Measurements from ENCODE around the gene GRID2.
A peak's percentile ranks its signal among the peaks of the same experiment; 100 is the strongest.
"Not testable (repeated sequence)": the region's sequence is repeated elsewhere in the genome, so short reads cannot be mapped to it uniquely, and the experiment has no call there.

Gene GRID2

DNA sequence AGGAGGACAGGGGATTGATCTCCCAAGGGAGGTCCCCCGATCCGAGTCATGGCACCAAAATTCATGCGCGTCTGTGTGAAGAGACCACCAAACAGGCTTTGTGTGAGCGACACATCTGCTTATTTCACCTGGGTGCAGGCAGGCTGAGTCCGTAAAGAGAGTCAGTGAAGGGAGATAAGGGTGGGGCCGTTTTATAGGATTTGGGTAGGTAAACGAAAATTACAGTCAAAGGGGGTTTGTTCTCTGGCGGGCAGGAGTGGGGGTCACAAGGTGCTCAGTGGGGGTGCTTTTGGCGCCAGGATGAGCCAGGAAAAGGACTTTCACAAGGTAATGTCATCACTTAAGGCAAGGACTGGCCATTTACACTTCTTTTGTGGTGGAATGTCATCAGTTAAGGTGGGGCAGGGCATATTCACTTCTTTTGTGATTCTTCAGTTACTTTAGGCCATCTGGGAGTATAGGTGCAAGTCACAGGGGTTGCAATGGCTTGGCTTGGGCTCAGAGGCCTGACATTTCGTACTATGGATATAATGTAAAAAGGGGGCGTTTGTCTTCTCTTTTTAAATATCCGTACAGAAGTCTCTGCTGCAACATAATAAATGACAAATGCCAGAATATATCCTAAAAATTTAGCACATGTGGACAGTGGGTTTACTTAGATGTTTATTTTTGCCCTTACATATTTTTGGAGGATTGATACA is 140.5 kb downstream of the GRID2 start:
- not testable (repeated sequence) for DNase-seq

DNA sequence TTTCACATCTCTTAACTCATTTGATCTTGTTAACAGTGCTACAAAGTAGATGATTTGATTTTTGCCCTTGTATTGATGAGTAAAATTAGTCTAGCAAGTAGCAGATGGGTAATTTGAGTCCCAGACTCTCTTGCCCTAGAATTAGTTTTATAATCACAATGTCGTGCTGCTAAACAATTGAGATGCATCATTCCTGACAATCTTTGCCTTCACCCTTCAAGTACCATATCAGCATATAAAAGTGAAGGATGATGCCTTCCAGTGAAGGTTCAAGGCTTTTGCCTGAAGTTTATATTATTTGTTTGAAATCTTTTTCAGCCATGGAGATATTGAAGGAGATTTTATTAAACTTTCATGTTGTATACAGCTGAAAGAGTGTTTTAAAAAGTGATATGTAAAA is 141.4 kb downstream of the GRID2 start:
- DNase-seq, result no peak

DNA sequence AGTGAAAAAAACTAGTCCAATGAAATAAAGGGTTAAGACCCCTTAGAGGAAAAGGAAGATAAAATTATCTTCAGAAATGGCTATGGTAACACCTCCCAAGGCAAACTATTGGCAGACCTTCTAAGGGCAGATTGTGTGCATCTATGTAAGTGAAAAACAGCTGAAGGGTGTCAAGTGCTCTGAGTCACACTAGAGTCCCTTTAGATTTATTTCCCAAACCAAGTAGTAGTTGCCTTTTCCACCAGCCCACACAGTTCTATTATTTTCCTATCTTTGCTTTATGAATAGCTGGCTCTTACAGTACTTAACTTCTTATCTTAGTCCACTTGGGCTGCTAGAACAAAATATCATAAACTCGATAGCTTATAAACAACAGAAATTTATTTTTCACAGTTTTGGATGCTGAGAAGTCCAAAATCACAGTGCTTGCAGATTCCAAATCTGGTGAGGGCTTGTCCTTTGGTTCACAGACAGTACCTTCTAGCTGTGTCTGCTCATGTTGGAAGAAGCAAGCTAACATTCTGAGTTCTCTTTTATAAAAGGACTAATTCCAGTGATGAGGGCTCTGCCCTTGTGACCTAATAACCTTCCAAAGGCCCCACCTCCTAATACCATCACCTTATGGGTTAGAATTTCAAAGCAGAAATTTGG is 143.6 kb downstream of the GRID2 start:
- no peak for DNase-seq

DNA sequence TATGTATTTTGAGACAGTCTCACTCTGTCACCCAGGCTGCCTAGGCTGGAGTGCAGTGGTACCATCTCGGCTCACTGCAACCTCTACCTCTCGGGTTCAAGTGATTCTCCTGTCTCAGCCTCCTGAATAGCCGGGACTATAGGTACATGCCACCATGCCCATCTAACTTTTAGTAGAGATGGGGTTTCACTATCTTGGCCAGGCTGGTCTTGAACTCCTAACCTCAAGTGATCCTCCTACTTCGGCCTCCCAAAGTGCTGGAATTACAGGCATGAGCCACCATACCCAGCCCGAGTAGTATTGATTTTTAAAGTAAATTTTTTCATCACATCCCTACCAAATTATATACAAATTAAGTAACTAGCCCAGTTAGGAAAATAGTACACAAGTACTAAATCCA is 144.4 kb downstream of the GRID2 start:
- DNase-seq, result not testable (repeated sequence)

DNA sequence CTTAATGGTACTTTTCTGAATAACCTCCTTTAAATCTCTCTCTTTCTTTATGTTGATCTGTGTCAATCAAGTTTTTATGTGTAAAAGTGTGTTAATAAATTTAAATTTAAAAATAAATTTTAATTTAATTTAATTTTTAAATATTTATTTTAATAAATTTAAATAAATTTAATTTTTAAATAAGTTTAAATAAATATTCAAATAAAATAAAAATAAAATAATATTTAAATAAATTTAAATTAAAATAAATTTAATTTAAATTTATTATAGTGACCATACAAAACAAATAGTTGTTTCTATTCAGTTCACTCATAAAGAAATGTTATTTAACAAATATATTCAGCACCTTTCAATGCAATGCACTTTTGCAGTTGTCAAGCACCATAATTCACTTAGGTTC is 146.9 kb downstream of the GRID2 start:
- DNase-seq, result no peak

DNA sequence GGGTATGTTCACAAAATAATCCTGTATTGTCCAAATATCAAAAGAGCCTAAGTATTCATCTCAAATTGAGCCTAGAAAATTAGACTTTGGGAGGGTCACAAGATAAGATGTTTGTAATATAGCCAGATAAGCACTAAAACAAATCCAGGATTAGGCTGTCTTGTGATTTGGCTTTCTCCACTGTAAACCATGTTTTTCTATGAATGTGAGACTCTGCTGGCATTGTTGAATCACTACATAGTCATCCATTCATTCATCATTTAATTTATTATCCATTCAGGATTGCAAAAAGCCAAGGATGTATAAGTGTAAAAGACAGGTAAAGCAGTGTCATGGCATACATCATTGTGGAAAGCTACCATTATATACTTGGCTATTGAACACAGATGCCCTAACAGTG is 148.0 kb downstream of the GRID2 start:
- DNase-seq, result no peak

DNA sequence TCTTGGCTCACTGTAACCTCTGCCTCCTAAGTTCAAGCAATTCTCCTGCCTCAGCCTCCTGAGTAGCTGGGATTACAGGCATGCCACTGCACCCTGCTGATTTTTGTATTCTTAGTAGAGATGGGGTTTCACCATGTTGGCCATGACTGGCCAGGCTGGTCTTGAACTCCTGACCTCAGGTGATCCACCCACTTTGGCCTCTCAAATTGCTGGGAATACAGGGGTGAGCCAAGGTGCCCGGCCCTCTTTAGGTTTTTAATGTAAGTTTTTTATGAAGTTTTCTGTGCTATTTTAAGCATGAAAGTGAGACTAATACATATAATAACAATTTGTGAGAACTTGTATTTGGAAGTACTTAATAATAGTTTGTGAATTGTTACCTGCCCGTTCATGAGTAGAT is 148.6 kb downstream of the GRID2 start:
- not testable (repeated sequence) for DNase-seq

DNA sequence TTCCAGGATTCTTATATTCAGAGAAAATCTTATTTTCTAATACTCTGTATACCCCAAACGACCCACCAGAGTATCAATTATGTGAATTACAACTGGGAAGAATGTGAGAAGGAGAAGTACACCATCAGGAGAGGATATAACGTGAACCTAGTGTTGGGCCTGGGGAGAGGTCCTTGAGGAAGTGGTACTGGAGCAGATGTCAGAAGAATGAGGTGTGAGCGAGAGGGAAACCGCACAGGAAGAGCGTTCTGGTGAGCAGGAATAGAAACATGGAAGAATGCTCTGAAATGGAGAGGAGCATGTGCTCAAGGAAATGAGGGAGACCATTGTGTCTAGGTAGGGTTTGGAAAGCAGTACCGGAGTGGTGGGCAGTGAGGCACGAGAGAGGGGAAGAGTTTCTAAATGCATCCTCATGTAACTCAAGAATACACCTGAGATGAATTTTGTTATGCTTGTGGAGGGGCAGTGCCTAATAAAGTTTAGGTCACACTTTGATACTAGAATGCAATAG is 151.6 kb downstream of the GRID2 start:
- DNase-seq, result no peak

DNA sequence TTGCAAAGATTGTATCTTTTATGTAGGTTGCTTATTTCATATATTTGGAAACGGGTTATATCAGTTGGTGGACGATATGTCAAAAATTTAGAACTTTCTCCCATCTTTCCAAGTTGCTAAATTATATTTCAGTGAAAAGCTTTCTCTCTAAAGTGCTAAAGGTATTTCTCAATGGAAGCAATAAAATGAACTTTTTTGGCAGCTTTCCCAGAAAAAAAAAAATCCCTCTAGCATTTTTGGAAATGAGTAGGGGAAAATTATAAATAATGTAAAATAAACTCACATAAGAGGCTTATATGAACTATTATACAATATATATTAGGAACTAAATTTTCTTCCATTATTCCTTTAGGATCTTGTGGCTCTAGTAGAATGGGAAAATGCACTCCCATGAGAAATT is 152.2 kb downstream of the GRID2 start:
- DNase-seq, result peak; percentile 3

DNA sequence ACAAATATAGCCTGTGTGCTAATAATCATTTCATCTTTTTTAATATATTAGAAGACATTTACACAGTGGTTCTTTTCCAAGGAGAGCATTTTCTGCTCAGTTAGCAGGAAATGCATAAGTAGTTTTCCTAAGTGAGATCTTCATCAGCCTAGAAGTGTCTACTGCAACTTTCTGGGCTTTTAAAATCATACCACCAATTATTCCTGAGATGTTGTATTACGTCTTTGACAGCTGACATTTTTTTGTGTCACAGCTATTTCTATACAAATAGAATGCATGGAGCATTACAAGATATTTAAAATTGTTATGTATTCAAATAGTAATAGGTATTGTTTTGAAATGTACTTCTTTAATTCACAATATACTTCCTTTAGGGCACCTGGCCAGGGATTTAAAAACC is 158.0 kb downstream of the GRID2 start:
- no peak for DNase-seq

DNA sequence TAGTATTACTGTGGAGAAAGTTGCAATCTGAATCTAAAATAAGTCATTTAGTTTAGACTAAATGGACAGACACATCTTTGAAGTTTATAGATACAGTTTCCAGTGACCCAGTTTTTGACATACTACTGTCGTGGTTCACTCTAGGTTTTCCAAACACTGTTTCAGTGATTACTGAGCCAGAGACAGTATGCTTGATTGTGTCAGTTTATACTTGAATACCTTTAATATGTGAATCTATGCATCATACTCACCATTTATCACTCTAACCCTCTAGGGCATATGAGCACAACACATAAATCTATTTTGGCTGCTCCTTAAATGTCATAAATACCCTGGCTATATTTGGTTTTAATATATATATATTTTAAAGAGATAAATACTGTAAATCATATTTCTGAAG is 173.5 kb downstream of the GRID2 start:
- no peak for DNase-seq

DNA sequence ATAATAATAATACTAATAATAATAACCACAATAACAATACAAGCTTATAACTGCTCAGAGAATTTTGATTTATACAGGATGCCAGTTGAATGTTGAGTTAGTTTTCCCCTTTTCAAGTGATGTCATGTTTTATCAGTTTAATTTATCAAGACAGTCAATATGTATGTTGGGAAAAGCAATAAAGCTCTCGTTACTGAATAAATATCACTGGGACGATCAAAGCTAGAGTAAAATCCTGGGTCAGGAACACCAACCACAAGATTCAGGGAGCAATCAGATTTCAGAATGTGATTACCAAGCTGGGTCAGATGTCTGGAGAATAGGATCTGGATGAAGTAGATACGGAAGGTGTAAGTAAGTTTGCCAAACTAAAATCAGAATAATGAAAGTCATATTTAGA is 179.6 kb downstream of the GRID2 start:
- no peak for DNase-seq

DNA sequence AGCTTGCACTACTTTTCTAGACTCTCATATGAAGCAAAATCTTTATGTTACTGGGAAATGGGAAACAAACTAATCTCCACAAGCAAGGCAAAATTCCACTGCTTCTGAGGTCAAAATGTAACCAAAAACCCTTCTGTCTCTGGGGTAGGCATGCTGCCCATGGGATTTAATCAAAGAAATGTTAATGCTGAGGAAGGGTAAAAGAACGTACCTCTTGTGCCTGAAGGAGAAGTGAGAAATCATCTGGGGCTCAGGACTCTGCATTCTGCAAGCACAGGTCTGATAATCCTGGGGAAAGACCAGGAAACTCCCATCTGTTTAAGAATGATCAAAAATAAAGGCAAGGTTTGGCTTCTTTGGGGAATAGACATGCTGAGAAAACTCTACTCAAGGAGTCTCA is 184.7 kb downstream of the GRID2 start:
- DNase-seq, result no peak

DNA sequence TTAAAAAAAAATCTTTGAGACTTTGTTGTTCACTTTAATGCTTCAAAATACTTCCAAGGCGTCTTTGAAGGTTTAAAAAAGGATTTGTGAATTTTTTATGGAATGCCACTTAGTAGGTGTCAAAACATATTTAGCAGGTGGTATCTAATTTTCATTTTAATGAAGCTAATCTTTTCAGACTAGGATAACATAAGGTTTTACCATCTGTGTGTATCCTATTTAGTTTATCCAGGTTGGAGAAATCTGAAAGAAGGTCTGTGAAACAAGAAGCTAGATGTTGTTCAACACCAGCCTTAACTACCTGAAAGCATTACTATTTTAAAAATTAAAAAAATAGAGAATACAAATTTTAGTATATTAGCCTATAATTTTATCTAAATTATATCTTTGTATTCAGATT is 193.4 kb downstream of the GRID2 start:
- no peak for DNase-seq

DNA sequence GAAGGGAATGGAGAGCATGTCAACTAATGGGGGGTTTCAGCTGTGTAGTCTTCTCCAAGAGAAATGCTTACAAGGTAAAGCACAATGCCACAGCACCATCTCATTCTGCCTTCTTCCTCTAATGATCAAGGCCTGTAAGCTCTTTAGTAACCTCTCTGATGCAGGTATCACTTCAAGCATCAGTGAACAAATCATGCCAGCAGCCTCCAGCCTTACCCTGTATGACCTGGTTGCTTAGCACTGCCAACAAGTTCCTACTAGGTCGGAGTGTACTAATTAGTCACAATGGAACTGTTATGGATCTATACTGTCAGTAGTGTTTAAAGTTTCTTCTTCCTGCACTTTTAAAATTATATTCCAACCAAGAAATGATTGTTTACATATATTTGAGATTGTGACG is 197.7 kb downstream of the GRID2 start:
- no peak for DNase-seq

DNA sequence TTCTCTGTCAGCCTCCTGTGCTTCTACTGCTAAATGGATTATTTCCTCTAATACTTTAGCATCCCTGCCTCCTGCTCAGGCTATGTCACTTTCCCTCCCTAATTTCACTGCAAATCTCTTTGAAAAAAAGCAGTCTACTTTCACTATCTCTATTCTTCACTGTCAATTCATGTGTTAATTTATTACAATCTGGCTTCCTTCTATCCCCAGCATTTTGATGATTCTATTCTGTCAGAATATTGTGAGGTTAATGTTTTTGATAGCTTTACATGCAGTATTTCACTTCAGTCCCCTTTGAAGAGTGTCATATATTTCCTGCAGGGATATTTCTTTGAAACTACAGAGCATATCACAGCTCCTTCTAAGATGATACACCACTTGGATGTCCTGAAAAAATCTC is 203.2 kb downstream of the GRID2 start:
- no peak for DNase-seq

DNA sequence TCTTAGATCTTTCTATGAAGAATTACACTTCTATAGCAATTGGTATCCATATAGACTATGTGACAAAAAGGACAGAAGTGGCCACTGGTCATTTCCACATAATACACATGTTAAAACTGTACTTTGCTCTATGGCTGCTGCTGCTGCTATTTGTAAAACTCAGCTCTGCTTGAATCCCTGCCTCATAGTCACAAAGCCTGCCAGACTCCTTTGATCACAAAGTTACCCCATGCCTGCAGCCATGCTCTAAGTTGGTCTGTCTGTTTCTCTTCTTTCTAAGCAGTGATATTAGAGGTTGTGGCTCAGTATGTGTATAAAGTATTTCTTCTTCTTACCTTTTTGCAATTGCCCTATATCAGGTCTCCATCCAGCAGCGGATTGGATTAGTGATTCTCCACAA is 210.9 kb downstream of the GRID2 start:
- no peak for DNase-seq

DNA sequence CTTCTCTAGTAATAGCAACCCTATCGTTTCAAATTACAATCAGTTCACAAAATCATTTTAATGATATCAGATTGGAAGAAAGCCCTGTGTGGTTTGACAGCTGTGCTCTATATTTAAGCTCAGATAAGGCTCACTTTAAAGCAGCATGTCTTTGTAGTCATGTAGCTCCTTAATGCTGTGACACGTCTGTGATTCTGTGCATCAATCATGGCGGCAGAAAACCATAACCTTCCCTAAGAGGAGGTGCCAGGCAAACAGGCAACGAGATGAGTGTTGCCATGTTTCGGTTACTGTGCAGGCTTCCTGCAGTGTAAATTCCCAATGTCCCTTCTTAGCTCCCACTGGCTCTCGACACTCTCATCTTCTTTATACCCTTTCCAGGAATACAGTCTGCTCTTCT is 212.7 kb downstream of the GRID2 start:
- no peak for DNase-seq

DNA sequence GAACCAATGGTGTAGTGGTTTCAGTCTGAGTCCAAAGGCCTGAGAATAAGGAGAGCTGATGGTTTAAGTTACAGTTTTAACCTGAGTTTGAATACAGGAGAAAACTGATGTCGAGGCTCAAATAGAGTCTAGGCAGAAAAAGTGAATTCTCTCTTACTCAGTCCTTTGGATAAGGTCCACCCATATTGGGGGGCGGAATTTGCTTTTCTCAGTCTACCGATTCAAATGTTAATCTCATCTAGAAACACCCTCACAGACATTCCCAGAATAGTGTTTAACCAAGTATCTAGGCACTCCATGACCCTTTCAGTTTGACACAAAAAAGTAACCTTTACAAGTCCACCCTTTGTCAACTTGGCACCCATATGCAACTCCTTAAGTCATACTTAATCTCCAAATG is 216.0 kb downstream of the GRID2 start:
- no peak for DNase-seq

DNA sequence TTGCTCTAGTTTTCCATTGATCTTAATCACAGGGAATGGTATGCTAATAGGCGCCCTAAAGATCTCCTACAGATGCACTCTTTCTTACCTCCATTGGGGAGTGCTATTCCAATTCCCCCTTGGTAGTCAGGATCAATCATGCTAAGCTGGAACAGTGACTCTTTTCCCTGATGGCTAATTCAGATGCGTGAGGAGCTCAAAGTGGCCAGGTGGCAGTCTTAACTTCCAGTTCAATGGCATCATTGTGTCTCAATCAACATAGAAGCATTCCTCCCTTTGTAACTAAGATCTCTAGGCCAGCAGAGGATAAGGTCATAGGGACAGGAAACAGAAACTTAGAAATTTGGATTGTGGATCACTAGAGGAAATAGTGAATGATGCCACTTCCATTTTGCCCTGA is 216.8 kb downstream of the GRID2 start:
- no peak for DNase-seq

DNA sequence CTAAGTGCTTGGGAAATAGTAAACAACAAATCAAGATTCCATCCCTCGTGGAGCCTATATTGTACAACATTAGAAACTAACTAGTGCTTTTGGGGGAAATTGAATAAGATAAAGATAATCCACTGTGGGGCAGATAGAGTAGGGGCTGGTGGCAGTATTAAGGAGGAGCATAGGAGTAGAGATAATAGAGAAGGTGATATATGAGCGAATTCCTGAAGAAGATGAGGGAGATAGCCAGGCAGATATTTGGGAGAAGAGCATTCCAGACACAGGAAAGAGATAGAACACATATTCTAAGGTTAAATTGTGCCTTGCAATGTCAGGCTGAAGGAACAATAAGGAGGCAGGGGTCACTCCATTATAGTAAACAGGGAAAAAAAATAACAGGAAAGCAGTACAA is 218.2 kb downstream of the GRID2 start:
- no peak for DNase-seq

DNA sequence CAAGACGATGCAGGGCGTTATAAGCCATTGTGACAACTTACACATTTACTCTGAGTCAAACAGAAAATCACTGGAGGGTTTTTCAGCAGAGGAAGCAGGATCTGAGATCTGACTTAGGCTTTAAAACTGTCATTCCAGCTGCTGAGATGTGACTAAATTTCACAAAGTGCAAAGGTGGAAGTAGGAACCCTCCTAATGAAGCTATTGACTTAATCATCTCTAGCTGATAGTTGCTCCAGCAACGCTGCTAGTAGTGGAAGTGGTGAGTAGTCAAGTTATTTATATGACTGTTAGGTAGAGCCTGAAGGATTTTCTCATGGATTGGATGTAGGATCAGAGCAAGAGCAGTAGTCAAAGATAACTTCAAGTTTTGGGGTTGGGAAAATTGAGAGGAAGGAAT is 218.6 kb downstream of the GRID2 start:
- DNase-seq, result no peak

DNA sequence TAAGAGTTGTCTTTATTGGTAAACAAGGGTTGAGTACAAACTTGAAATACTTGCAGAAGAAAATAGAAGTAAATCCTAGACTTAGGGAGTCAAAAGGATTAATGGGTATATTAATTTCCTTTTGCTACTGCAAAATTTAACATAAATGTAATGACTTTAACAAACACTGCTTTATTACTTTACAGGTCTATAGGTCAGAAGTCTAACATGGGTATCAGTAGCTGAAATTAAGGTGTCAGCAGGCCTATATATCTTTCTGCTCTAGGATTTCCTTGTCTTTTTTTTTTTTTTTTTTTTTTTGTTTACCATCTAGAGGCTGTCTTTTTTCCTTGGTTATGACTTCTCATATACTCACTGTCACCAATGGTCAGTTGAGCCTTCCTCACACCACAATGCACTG is 220.4 kb downstream of the GRID2 start:
- no peak for DNase-seq

DNA sequence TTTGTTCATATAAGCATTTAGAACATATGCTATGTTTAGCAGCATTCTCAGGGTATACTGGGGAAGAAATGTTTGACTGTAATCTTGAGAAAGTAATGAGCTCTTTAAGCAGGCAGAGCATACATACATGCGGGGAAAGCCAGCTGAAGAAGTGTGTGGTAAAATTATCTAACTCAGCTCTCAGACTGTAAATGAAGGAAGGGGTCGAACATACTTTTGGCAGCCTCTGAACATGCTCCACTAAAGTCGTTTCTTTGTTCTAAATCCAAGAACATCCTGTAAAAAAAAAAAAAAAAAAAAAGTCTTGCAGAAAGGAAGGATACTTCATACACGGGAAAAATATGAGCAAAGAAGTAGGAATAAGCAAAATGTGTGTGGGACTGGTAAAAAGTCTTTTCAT is 224.8 kb downstream of the GRID2 start:
- DNase-seq, result no peak

DNA sequence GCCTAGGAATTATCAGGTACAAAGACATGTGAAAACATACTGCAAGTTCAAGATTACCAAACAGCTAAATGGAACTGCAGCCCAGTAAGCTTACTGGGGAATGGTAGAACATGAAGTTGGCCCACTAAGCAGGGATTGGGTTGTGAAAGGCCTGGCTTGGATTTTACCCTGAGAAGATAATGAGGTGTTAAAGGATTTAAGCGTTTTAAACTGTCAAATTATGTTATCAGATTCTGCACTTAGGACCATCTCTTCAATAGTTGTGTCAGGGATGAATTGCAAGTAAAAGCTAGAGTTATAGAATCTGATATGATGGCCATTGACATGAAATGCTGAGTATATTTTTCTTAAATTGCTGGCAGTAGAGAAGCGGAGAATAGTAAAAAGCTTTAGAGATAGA is 225.7 kb downstream of the GRID2 start:
- no peak for DNase-seq

All from fibroblast of skin of right quadriceps (primary cell).